ENCODE results near the gene NR1I3.

NR1I3 gene

DNA sequence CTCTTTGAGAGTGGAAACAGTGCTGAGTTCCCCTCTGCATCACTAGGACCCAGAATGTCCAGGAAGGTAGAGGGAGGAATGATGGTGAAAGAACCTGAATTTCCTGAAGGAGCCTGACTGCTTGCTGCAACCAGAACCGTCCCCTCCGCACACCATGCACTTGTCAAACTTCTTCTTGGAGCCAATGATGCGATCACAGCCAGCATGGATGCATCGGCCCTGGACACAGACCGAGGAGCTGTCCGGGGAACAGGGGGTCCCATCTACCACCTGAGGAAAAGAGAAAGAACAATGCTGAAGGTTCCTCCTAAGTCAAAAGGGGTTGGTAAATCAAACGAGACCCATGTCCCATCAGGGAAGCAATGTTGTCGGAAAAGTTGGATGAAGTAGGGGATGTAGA is 46.0 kb downstream of the NR1I3 start:
- no peak for DNase-seq
- TF ChIP-seq CTCF (IDR thresholded peaks at IDR 0.05): no peak
- Mint-ChIP-seq H3K9me3 (no peaks in the 10 kb centered on the region), H3K36me3 (ENCODE audit: low read depth) (peaks cover 4% of the 10 kb centered on the region), H3K4me1 (peaks cover 12% of the 10 kb centered on the region), H3K27ac (no peak overlapping the region), H3K4me3 (no peak overlapping the region), H3K27me3 (ENCODE audit: low read depth, poor library complexity) (peaks cover 16% of the 10 kb centered on the region)

DNA sequence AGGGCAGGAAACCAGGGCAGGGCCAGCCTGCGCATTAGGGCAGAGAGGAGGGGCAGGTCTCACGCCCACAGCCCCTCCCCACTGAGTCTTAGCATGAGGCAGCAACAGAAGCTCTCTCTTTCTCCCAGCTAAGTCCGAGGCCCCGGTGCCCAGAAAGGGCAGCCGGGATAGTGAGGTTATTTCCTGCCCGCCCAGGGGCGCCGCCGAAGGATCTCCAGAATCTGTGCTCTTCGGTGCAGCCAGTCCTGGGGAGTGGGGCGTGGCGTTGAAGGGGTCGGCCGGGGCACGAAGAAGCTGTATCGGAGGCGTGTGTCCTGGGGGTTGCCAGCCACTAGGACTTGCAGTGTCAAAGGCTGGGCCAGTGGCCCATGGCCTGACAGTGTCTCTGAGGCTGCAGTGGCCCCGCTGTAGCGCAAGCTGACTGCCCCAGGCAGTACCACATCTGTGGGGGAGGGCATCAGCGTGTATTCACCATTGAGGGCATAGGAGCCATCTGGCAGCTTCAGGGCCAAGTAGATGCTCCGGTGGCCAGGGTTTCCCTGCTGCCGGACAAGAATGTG is 47.0 kb downstream of the NR1I3 start:
- peaks cover 4% of the 10 kb centered on the region for H3K36me3 Mint-ChIP-seq (ENCODE audit: low read depth)
- H3K27ac Mint-ChIP-seq: no peak overlapping the region
- no peak overlapping the region for H3K4me3 Mint-ChIP-seq
- H3K4me1 Mint-ChIP-seq: peaks cover 9% of the 10 kb centered on the region
- no peak for DNase-seq
- TF ChIP-seq CTCF (IDR thresholded peaks at IDR 0.05): no peak
- H3K27me3 Mint-ChIP-seq (ENCODE audit: low read depth, poor library complexity): peaks cover 19% of the 10 kb centered on the region
- no peaks in the 10 kb centered on the region for H3K9me3 Mint-ChIP-seq

DNA sequence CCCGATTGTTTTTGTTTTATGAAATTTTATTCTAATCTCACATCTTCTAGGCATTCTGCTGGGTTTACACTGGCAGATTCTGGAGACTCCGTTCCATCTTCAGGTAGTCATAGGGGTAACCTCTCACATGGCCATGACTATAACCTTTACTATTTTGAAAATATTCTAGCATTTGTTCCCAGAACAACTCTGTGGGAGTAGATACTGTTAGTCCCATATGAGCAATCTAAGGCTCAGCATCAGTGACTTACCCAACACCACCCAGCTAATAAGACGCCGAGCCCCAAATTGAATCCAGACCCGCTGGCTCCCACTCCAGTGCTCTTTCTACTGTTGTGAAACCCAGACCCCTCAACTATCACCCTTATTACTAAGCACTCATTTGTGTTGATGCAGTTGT is 49.0 kb downstream of the NR1I3 start:
- no peaks in the 10 kb centered on the region for H3K9me3 Mint-ChIP-seq
- H3K4me3 Mint-ChIP-seq: no peak overlapping the region
- no peak for TF ChIP-seq CTCF (IDR thresholded peaks at IDR 0.05)
- peaks cover 19% of the 10 kb centered on the region for H3K27me3 Mint-ChIP-seq (ENCODE audit: low read depth, poor library complexity)
- peaks cover 18% of the 10 kb centered on the region for H3K4me1 Mint-ChIP-seq
- no peak for DNase-seq
- no peak overlapping the region for H3K27ac Mint-ChIP-seq
- H3K36me3 Mint-ChIP-seq (ENCODE audit: low read depth): peaks cover 4% of the 10 kb centered on the region

DNA sequence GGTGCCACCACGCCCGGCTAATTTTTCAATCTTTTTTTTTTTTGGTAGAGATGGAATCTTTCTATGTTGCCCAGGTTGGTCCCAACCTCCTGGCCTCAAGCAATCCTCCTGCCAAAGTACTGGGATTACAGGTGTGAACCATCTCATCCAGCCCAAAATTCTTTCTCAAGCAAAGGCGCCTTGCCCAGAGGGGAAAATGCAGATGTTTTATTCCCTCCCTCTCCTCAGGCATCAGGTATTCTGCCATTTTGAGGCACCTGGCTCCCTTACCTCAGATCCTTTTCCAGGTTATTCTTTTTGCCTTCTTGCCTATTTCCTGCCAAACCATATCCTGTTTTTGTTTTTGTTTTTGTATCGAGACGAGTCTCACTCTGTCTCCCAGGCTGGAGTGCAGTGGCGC is 49.6 kb downstream of the NR1I3 start:
- no peak for DNase-seq
- Mint-ChIP-seq H3K27me3 (ENCODE audit: low read depth, poor library complexity) (peaks cover 19% of the 10 kb centered on the region), H3K36me3 (ENCODE audit: low read depth) (peaks cover 4% of the 10 kb centered on the region), H3K4me3 (no peak overlapping the region), H3K4me1 (peaks cover 18% of the 10 kb centered on the region), H3K27ac (no peak overlapping the region), H3K9me3 (no peaks in the 10 kb centered on the region)
- TF ChIP-seq CTCF (IDR thresholded peaks at IDR 0.05): no peak

DNA sequence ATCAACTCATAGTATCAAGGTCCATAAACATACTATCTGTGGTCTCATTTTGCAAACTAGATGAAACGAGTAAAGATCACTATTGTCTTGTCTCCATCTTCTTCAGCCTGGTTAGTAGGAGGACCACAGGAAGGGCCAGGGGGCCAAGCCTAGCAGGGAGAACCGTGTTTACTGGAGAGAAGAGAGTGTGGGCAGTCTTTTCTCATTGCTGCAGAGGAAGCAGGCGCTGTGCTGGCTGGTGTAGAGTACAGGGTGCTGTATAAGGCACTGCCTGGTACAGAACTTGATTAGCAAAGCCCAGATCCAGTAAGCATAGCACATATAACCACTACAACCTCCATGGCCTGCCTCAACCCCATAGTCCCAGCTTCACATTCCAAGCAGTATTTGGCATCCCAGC is 50.7 kb downstream of the NR1I3 start:
- H3K27me3 Mint-ChIP-seq (ENCODE audit: low read depth, poor library complexity): peaks cover 24% of the 10 kb centered on the region
- peaks cover 11% of the 10 kb centered on the region for H3K4me1 Mint-ChIP-seq
- no peaks in the 10 kb centered on the region for H3K9me3 Mint-ChIP-seq

More for the DNA sequence above, 50.7 kb downstream of the NR1I3 start:
- Mint-ChIP-seq H3K36me3 (ENCODE audit: low read depth) (no peaks in the 10 kb centered on the region), H3K27ac (no peak overlapping the region), H3K4me3 (no peak overlapping the region)
- no peak for TF ChIP-seq CTCF (IDR thresholded peaks at IDR 0.05)
- DNase-seq: no peak
